Transverse colon (tissue), 4 donors: ENCODE results near the gene SOX10. TPM values are rescaled to one million over a fixed set of nuclear protein-coding genes. Genes with fewer than 3 reads are reported as not detected.
A peak's percentile ranks its signal among the peaks of the same experiment; 100 is the strongest.

Experiments used
- DNase-seq: peaks from one replicate; pipeline ENCODE4 v3.0.0-alpha.2; 2019
- H3K27ac ChIP-seq, 4 donors: fragments of 200-600 bp; sonication (generic); 2 replicates each; pipeline ENCODE4 v1.5.1; 2016 to 2018; ENCODE audit warnings: inconsistent platforms in 4 of 4
- H3K27me3 ChIP-seq: fragments of 200-600 bp; sonication (generic); 2 replicates; pipeline ENCODE4 v1.5.1; 2017; ENCODE audit warnings: inconsistent platforms
- H3K36me3 ChIP-seq, 4 donors: fragments of 200-600 bp; sonication (generic); 2 replicates each; pipeline ENCODE4 v1.5.1; 2017 to 2019; ENCODE audit warnings: inconsistent platforms in 4 of 4
- H3K4me1 ChIP-seq, 4 donors: fragments of 200-600 bp; sonication (generic); 2 replicates each; pipeline ENCODE4 v1.5.1; 2017 to 2020; ENCODE audit warnings: inconsistent platforms in 4 of 4
- H3K4me3 ChIP-seq, 4 donors: fragments of 200-600 bp; sonication (generic); 1 replicate in 1 of 4; 2 replicates in 3 of 4; pipeline versions ENCODE4 v1.5.1 to v1.6.1; 2017 to 2019; ENCODE audit warnings: inconsistent platforms in 4 of 4
- H3K9me3 ChIP-seq, 2 donors: fragments of 200-600 bp; sonication (generic); 2 replicates each; pipeline ENCODE4 v1.5.1; 2017 to 2019; ENCODE audit warnings: inconsistent platforms in 2 of 2
- EP300 ChIP-seq: sonication (generic); formaldehyde crosslinking; IDR thresholded peaks from one replicate; pipeline ENCODE4 v1.6.1; 2017; ENCODE audit warnings: antibody characterized with exemption, low read depth
- POLR2A ChIP-seq: fragments of 450-650 bp; IDR thresholded peaks from one replicate; pipeline ENCODE4 v1.6.1; 2016; ENCODE audit warnings: antibody characterized with exemption, mild to moderate bottlenecking, moderate library complexity
- POLR2AphosphoS5 ChIP-seq, 3 donors: sonication (generic); formaldehyde crosslinking; IDR thresholded peaks; one replicate each; pipeline ENCODE4 v1.6.1; 2016; ENCODE audit warnings: antibody characterized with exemption in 3 of 3
- WGBS, 2 donors: methylation state at CpG; one replicate each; pipeline ENCODE4 v1.1.5; 2018; ENCODE audit warnings: low coverage in 1 of 2; 5-methylcytosine and 5-hydroxymethylcytosine counted together
- in situ Hi-C, 4 donors: fragments of 200-750 bp; cut with MboI; loops; one replicate each; pipeline versions ENCODE4 v1.15.0 to v1.15.1; 2017; ENCODE audit warnings: low sequenced_read_pairs in 3 of 4, low pct_ligation_motif_present in 1 of 4, low pct_unique_long_range_greater_than_20kb in 1 of 4
- intact Hi-C: fragments of 100-400 bp; cut with DNase I; formaldehyde crosslinking; loops from one replicate; pipeline ENCODE4 v1.15.1; 2023; ENCODE audit warnings: low total_unique reads
- total RNA-seq, 4 donors: library from RNA; depleted of rRNA; stranded (reverse); fragments of >200 nt; gene quantifications; one replicate each; pipeline ENCODE4 v1.1.0, GENCODE V29; 2016
- TF ChIP-seq, protein P1 (sequence below), 5 experiments: fragments of 200-600 bp in 3 of 5; fragments of 450-650 bp in 2 of 5; sonication (generic) in 3 of 5; IDR thresholded peaks; 1 replicate in 2 of 5; 2 replicates in 3 of 5; pipeline ENCODE4 v1.5.1; 2016 to 2017; ENCODE audit warnings: antibody characterized with exemption in 5 of 5, inconsistent platforms in 3 of 5, mild to moderate bottlenecking in 2 of 5, moderate library complexity in 1 of 5

The SOX10 gene
- total RNA-seq, 4 donors from 2014 or later, result 1.2 to 4.9 (median 3.5) TPM

DNA sequence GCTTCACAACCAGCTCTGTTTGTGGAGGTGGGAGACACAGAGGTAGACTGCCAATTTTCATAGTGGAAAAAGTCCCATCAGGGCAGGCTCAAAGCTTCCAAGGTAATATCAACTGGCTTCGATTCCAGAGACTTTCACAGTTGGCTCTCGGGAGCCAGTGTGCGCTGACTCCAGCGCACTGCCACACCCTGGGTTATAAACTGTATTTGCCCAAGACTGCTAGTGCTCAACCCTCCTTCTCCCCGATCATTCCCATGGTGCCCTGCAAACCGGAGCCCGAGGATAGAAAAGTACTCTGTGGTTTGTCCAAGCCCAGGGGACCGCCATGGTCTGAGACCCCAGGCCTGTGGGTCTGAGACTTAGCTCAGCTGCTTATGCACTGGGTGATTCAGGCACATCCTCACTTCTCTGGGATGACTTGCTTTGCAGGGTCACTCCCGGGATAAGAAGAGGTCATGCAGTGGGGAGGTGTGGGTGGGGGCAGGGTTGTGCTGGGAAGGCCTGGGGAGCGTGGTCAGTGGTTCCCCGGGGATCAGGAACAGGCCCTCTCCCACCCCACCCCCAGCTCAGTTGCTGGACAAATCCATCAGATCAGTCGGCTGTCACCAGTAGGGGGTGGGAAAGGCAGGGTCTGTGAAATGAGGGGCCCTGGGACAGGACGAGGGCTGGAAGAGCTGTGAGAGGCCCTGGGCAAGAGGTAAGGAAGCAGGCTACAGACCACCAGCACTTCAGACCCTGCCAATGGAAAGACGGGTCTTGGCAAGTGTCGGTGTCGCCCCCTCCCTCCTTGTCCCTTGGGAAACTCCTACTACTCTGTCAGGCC lies 46.2 kb upstream of the SOX10 start:
- DNase-seq, result peak; percentile 51

DNA sequence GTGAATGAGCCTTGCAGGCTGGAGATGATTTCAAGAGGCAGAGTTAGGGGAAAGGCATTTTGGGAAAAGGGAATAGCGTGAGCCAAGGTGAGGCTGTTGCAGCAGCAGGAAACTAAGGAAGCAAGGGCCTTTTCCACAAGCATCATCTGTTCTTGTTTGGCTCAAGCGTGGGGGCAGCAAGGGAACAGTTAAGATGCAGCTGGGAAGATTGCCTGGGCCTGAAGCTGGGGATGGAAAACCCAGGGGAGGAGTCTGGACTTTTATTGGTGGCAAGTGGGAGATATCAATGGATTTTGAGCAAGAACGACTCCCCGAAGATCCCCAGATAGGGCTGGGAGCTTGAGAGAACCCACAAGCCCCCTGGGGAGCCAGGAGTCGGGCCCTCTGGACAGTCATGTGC lies 45.5 kb upstream of the SOX10 start:
- intact Hi-C loops, result no loop called here
- H3K9me3 ChIP-seq, result no peaks in the 10 kb centered on the region
- no peaks in the 10 kb centered on the region for H3K36me3 ChIP-seq
- H3K27ac ChIP-seq, result peak overlapping the region; percentile 4 to 51 (median 49)
- no peak overlapping the region for H3K4me3 ChIP-seq
- no peaks in the 10 kb centered on the region for H3K27me3 ChIP-seq
- in situ Hi-C loops, result no loop called here
- no peak for DNase-seq
- no peak for TF ChIP-seq EP300
- no peak for TF ChIP-seq POLR2AphosphoS5 (IDR thresholded peaks at IDR 0.05)
- TF ChIP-seq POLR2A, result no peak
- TF ChIP-seq, protein P1, sequence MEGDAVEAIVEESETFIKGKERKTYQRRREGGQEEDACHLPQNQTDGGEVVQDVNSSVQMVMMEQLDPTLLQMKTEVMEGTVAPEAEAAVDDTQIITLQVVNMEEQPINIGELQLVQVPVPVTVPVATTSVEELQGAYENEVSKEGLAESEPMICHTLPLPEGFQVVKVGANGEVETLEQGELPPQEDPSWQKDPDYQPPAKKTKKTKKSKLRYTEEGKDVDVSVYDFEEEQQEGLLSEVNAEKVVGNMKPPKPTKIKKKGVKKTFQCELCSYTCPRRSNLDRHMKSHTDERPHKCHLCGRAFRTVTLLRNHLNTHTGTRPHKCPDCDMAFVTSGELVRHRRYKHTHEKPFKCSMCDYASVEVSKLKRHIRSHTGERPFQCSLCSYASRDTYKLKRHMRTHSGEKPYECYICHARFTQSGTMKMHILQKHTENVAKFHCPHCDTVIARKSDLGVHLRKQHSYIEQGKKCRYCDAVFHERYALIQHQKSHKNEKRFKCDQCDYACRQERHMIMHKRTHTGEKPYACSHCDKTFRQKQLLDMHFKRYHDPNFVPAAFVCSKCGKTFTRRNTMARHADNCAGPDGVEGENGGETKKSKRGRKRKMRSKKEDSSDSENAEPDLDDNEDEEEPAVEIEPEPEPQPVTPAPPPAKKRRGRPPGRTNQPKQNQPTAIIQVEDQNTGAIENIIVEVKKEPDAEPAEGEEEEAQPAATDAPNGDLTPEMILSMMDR (IDR thresholded peaks at IDR 0.05), result no peak
- H3K4me1 ChIP-seq, result peaks cover 12 to 25% (median 19%) of the 10 kb centered on the region in 4 donors
- WGBS, 2 donors, result 77% methylated on average over 5 of the region's 5 CpGs; no CpG with 5 or more reads in 1 of the 2 donors

More for the DNA sequence above, 46.2 kb upstream of the SOX10 start:
- H3K4me1 ChIP-seq, result peaks cover 13 to 26% (median 20%) of the 10 kb centered on the region in 4 donors
- no peak overlapping the region for H3K4me3 ChIP-seq
- no peaks in the 10 kb centered on the region for H3K27me3 ChIP-seq
- H3K36me3 ChIP-seq, result no peaks in the 10 kb centered on the region
- in situ Hi-C loops (no loop called here), intact Hi-C loops (no loop called here)
- TF ChIP-seq EP300 (no peak), POLR2A (no peak), POLR2AphosphoS5 (IDR thresholded peaks at IDR 0.05) (no peak)
- TF ChIP-seq, protein P1 (IDR thresholded peaks at IDR 0.05), result no peak
- peak overlapping the region; percentile 4 to 51 (median 49) for H3K27ac ChIP-seq
- no peaks in the 10 kb centered on the region for H3K9me3 ChIP-seq
- WGBS, 2 donors, result 15 to 57% methylated on average over 4 to 16 of the region's 16 CpGs

DNA sequence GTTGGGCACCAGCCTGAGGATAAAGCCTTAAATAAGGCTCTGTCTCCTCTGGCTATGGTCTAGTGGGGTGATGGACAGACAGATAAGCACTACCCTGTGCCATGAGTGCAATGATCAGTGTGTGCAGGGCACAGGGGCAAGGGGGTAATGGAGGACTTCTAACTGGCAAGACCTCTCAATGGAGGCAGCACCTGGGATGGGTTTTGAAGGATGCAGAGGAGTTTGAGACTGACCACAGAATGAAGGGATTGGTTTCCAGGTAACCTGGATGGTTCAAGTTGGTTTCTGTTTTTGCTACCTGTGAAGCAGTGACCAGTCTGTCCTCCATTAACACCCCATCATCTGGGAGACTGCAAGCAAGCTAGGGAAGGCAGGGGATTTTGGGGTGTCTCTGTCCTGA lies 45.0 kb upstream of the SOX10 start:
- H3K27me3 ChIP-seq, result no peaks in the 10 kb centered on the region
- in situ Hi-C loops (no loop called here), intact Hi-C loops (no loop called here)
- H3K4me3 ChIP-seq, result no peak overlapping the region
- H3K27ac ChIP-seq, result no peak overlapping the region
- no peak for DNase-seq
- no peaks in the 10 kb centered on the region for H3K36me3 ChIP-seq
- H3K9me3 ChIP-seq, result no peaks in the 10 kb centered on the region
- TF ChIP-seq, protein P1 (IDR thresholded peaks at IDR 0.05), result no peak
- no peak for TF ChIP-seq POLR2A
- TF ChIP-seq POLR2AphosphoS5 (IDR thresholded peaks at IDR 0.05), result no peak
- TF ChIP-seq EP300, result no peak
- peaks cover 7 to 20% (median 16%) of the 10 kb centered on the region in 4 donors for H3K4me1 ChIP-seq

DNA sequence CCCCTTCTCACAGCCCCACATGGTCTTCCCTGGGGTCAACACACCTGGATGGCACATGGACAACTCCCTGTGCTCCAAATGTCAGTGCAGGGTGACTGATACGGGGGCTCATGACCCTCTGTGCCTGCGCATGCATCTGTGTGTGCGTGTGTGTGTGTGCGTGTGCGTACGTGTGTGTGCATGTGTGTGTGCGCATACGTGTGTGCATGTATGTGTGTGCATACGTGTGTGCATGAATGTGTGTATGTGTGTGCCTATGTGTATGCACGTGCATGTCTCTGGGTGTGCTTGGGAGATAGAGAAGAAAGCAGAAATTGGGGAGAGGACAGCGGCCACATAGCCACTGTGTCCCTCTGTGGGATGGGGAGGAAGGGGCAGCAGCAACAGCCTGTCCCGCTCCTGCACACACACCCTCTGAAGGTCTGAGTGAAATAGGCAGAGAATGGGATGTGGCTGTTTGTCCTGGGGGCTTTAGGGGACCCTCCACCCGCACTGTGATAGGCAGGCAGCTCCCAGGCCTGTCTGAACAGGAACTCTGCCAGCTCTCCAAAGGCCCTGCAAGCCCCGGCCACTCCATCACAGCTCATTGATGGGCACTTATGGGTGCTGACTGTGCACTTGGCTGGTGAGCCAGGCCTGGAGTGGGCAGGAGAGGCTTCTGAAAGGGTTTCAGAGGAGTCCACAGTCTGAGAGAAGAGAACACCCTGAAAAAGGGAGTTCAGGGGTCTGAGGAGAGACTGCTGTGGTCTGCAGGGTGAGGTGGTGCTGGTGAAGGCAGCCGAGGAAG lies 44.2 kb upstream of the SOX10 start:
- intact Hi-C loops, result no loop called here
- no peaks in the 10 kb centered on the region for H3K27me3 ChIP-seq
- TF ChIP-seq, protein P1 (IDR thresholded peaks at IDR 0.05), result no peak
- no peak for TF ChIP-seq EP300
- no peak overlapping the region for H3K4me3 ChIP-seq
- in situ Hi-C loops, result no loop called here
- no peak overlapping the region for H3K27ac ChIP-seq
- DNase-seq, result no peak
- WGBS, 2 donors, result 93 to 100% methylated on average over 1 to 14 of the region's 15 CpGs
- H3K9me3 ChIP-seq, result no peaks in the 10 kb centered on the region
- H3K4me1 ChIP-seq, result peaks cover 3 to 12% (median 8%) of the 10 kb centered on the region in 4 donors
- H3K36me3 ChIP-seq, result no peaks in the 10 kb centered on the region
